Esophagus squamous epithelium (tissue), 4 donors: Measurements from ENCODE around the gene DAPK2.

Experiments used
- POLR2A ChIP-seq, 4 donors: fragments of 450-650 bp; IDR thresholded peaks; one replicate each; pipeline ENCODE4 v1.6.1; 2017; ENCODE audit warnings: antibody characterized with exemption in 4 of 4, mild to moderate bottlenecking in 4 of 4, moderate library complexity in 3 of 4
- TF ChIP-seq, protein P1 (sequence below), 6 experiments: fragments of 450-650 bp in 4 of 6; fragments of 200-600 bp in 2 of 6; sonication (generic) in 2 of 6; IDR thresholded peaks; one replicate each; pipeline ENCODE4 v1.5.1; 2016 to 2019; ENCODE audit warnings: antibody characterized with exemption in 6 of 6, mild to moderate bottlenecking in 4 of 6, moderate library complexity in 4 of 6

DNA sequence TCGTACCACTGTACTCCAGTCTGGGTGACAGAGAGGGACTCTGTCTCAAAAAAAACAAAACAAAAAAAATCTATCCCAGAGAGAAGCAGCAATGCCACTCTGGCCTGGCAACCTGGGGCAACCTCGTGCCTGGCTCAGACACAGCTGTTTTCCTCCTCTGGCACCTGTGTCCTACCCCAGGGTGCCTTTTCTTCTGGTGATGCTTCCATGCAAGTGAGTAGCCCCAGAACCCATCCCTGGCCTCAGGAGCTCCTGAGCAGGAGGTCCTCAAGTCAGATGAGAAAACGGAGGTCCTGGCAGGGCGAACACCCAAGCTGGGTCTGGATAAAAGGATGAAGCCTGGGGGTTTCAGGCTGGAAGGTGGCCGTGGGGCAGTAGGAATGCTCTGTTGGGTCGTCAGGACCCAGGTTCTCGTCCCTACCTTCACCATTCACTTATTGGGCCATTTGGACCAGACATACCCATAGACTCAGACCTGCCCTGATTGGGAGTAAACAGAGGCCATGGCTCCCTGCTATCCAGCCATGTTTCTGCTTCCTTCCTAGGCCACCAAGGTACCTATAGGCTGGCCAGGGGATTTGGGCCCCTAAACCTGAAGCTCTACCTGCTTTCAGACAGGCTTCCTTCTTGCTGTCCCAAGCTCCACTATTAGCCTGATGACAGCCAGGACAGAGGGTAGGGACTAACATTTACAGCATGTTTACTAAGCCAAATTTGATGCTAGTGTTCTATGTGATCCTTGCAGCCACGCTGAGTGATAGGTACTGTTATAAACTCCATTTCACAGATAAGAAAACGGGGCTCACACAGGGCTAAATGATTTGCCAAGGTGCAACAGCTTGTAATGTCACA, 102.2 kb downstream of the DAPK2 start:
- TF ChIP-seq POLR2A (IDR thresholded peaks at IDR 0.05): no peak
- TF ChIP-seq, protein P1, sequence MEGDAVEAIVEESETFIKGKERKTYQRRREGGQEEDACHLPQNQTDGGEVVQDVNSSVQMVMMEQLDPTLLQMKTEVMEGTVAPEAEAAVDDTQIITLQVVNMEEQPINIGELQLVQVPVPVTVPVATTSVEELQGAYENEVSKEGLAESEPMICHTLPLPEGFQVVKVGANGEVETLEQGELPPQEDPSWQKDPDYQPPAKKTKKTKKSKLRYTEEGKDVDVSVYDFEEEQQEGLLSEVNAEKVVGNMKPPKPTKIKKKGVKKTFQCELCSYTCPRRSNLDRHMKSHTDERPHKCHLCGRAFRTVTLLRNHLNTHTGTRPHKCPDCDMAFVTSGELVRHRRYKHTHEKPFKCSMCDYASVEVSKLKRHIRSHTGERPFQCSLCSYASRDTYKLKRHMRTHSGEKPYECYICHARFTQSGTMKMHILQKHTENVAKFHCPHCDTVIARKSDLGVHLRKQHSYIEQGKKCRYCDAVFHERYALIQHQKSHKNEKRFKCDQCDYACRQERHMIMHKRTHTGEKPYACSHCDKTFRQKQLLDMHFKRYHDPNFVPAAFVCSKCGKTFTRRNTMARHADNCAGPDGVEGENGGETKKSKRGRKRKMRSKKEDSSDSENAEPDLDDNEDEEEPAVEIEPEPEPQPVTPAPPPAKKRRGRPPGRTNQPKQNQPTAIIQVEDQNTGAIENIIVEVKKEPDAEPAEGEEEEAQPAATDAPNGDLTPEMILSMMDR (IDR thresholded peaks at IDR 0.05): no peak
